ENCODE results near the gene PPP6R3.
A peak's percentile ranks its signal among the peaks of the same experiment; 100 is the strongest.
"Not testable (repeated sequence)": the region's sequence is repeated elsewhere in the genome, so short reads cannot be mapped to it uniquely, and the experiment has no call there.

The PPP6R3 gene

DNA sequence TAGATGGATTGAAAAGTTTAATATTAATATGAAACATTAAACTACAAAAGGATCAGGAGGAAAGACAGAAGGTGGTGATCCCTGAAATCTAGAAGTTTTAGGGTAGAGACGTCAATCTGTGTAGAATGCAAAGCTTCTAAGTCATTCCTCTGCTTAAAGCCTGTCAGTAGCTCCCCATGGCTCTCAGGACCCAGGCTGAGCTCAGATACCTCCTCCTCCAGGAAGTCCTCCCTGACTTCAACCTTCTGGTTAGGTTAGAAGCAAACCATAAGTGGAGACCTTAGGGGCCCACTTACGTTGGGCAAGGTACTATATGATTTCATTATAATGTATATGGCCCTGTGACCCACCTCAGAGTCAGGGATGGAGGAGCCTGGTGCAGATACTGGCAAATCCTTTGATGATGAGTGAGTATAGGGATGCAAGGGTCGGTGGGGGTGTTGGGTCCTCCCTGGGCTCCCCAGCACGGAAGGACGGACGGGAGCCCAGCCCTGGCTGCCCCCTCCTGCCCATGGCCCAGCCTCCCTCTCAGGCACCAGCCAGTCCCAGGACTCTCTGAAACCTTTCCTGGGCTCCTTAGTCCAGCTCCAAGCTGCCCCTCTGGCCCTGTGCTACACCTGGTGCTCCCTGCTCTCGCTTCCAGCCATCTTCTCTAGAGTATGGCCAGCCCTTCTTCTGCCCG is 3.2 kb upstream of the PPP6R3 start:
- H3K27ac Mint-ChIP-seq = no peak overlapping the region
- DNase-seq (no peak), ATAC-seq (replicated peaks) (no peak)
- peaks cover 5 to 10% of the 10 kb centered on the region in 2 donors for H3K4me1 Mint-ChIP-seq
- H3K9me3 Mint-ChIP-seq = no peaks in the 10 kb centered on the region
- H3K27me3 Mint-ChIP-seq = no peaks in the 10 kb centered on the region
- H3K4me3 Mint-ChIP-seq = no peak overlapping the region
- H3K36me3 Mint-ChIP-seq = peaks cover 0 to 3% of the 10 kb centered on the region in 2 donors

DNA sequence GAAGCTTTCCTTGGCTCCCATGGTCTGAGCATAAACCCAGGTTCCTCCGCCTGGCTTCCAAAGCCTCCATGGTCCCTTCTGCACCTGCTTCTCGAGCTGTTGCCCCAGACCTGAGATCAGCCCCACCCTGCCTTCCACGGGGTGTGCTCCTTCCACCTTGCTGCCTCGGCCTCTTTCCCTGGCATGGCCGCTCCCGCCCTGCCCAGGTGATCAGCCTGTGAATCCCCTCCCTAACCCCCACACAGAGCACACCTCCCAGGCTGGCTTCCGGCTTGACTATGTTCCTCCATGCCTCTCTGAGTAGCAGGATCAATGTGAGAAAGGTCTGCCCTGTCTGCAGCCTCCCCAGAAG is 2.7 kb upstream of the PPP6R3 start:
- Mint-ChIP-seq H3K4me1 (peaks cover 10 to 15% of the 10 kb centered on the region in 2 donors), H3K9me3 (no peaks in the 10 kb centered on the region), H3K27ac (peak overlapping the region; percentile 6), H3K4me3 (no peak overlapping the region), H3K27me3 (no peaks in the 10 kb centered on the region), H3K36me3 (peaks cover 4 to 6% of the 10 kb centered on the region in 2 donors)
- DNase-seq (no peak), ATAC-seq (replicated peaks) (no peak)

DNA sequence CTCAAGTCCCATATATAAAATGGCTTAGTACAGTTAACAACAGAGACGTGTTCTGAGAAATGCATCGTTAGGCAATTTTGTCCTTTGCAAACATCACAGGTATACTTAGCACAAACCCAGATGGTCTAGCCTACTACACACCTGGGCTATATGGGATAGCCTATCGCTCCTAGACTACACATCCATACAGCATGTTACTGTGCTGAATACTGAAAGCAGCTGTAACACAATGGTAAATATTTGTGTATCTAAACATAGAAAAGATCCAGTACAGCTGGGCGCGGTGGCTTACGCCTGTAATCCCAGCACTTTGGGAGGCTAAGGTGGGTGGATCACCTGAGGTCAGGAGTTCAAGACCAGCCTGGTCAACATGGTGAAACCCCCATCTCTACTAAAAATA is 2.2 kb upstream of the PPP6R3 start:
- not testable (repeated sequence) for ATAC-seq (replicated peaks); H3K9me3 Mint-ChIP-seq; DNase-seq; H3K36me3 Mint-ChIP-seq; H3K27ac Mint-ChIP-seq; H3K27me3 Mint-ChIP-seq; H3K4me3 Mint-ChIP-seq
- H3K4me1 Mint-ChIP-seq = peaks cover 11 to 18% of the 10 kb centered on the region in 2 donors

DNA sequence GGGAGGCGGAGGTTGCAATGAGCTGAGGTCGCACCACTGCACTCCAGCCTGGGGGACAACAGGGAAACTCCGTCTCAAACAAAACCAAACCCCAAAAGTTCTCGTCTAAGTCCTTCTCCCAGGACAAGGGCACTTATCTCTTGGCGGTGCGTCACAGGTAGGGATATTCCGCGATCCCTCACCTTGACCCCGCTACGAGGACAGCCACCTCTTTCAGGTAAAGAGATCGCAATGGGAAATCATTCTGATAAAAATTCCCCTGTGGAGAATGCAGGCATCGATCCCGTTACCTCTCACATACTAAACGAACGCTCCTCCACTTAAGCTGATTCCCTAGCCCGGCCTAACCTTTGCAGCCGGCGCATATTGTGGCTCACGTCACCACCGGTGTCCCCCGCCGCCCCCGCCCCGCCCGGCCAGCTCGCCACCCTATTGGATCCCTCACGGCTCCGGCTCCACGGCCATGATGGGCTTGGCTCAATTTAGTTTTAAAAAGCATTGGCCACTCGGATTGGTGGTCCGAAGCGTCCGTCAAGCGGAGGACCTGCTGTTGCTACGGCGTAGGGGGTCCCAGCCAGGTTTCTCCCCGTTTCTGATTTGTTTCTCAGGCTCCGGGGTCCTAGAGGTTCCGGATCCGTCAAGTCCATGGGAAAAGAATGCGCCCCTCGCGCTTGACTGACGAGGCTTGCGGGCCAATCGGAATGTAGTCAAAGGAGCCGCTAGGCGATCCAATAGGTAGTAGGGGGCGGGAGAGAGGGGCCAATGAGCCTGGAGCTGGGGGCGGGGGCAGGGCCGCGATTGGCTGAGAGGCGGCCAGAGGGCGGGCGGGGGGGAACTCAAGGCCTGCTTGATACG is 439 bp upstream of the PPP6R3 start:
- no peaks in the 10 kb centered on the region for H3K9me3 Mint-ChIP-seq
- peaks cover 17 to 36% of the 10 kb centered on the region in 2 donors for H3K4me1 Mint-ChIP-seq
- no peaks in the 10 kb centered on the region for H3K27me3 Mint-ChIP-seq
- peaks cover 8 to 10% of the 10 kb centered on the region in 2 donors for H3K36me3 Mint-ChIP-seq
- peak overlapping the region; percentile 91 to 93 for H3K4me3 Mint-ChIP-seq
- ATAC-seq (replicated peaks) (peak; percentile 87 to 94), DNase-seq (peak; percentile 92)
- peak overlapping the region; percentile 99 for H3K27ac Mint-ChIP-seq

DNA sequence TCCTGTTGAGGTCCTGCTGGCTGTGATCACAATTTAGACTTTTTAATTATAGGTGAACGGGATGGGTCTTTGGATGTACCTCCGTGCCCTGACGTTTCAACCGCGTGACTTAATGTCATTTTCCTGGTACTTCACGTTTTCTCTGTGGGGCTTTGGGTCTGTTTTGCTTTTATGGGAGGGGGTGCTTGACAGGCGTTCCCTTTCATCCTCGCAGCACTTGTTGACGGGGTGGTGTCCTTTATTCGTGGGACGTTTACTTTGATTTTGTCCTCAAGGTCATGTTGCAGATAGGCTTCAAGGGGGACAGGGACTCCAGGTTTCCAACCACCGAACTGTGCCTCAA is 994 bp downstream of the PPP6R3 start:
- no peak for DNase-seq

DNA sequence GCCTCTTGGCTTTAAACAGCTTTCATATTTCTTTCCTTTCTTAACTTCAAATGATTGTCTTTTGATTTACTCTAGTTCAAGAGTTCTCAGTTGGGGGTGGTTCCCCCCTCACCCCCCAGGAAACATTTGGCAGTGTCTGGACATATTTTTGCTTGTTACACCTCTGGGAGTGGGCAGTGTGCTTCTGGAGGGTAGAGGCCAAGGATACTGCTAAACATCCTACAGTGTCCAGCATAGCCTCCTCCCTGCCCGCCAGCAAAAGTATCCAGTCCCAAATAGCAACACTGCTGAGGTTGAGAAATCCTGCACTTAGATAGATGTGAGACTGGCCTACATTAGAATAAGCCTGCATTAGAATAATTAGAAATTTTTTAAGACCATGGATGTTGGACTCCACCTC is 3.2 kb downstream of the PPP6R3 start:
- DNase-seq (no peak), ATAC-seq (replicated peaks) (no peak)
- peak overlapping the region; percentile 39 to 62 for H3K4me3 Mint-ChIP-seq
- no peaks in the 10 kb centered on the region for H3K9me3 Mint-ChIP-seq
- H3K27me3 Mint-ChIP-seq = no peaks in the 10 kb centered on the region
- H3K4me1 Mint-ChIP-seq = peaks cover 42 to 68% of the 10 kb centered on the region in 2 donors
- H3K27ac Mint-ChIP-seq = peak overlapping the region; percentile 37
- H3K36me3 Mint-ChIP-seq = peaks cover 20 to 23% of the 10 kb centered on the region in 2 donors

More for the DNA sequence above, 994 bp downstream of the PPP6R3 start:
- Mint-ChIP-seq H3K4me1 (peaks cover 26 to 47% of the 10 kb centered on the region in 2 donors), H3K36me3 (peaks cover 11 to 18% of the 10 kb centered on the region in 2 donors), H3K9me3 (no peaks in the 10 kb centered on the region), H3K4me3 (peak overlapping the region; percentile 91 to 94), H3K27ac (peak overlapping the region; percentile 90), H3K27me3 (no peaks in the 10 kb centered on the region)
- ATAC-seq (replicated peaks) = no peak

DNA sequence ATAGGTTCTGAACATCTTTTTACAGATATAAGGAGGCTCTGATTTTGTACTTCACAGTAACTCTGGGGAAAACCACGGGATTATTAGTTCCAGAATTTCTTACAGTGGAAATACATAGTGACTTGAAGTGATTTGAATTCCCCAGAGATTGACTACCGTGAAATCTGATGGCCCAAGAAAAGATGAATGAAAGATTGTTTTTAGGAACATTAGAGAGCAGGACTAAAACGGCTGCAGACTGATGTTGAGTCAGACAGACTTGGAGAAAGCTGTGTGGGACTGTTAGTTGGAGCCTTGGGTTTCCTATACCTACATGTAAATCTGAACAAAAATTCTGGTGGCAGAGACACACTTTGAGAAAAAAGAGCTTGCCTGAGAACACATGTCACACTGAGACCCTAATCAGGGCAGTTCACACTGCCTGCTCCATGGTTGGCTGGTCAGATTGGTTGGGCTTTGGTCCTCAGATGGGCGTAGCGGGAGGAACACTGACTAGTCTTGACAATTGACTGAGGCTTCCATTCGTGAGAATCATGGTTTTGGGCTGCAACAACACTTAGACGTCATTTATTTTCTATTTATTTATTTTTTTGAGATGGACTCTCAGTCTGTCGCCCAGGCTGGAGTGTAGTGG is 6.8 kb downstream of the PPP6R3 start:
- H3K9me3 Mint-ChIP-seq = no peaks in the 10 kb centered on the region
- H3K4me1 Mint-ChIP-seq = peaks cover 68 to 95% of the 10 kb centered on the region in 2 donors
- peaks cover 31 to 42% of the 10 kb centered on the region in 2 donors for H3K36me3 Mint-ChIP-seq
- ATAC-seq (replicated peaks) = no peak
- DNase-seq = no peak
- H3K27ac Mint-ChIP-seq = peak overlapping the region; percentile 49
- H3K27me3 Mint-ChIP-seq = no peaks in the 10 kb centered on the region
- H3K4me3 Mint-ChIP-seq = no peak overlapping the region

DNA sequence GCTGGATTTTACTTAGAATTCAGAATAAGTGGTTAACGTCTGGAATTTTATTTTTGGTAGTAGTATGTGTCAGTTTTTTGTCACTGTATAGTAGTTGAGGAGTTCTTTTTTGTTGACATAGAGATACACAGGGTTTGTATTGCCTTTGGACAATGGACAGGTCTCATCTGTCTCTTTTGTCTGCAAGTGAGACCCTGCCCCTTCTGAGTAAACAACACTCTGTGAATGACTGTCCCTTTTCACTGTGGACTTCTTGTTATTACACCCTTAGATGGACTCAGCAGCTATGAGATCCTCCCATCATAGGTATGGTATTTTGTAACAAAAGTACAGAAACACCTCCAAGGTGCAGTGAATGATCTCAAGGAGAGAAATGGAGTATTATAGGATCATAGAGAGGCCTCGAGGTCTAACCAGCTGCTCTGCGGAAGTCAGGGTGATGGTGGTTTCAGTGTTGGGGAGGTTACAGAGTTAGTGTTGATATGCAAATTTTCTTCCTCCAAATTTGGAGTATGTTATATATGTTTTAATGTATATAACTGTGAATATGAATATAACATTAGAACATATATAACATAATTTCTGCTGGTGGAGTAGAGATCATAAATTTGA is 7.8 kb downstream of the PPP6R3 start:
- peaks cover 28 to 39% of the 10 kb centered on the region in 2 donors for H3K36me3 Mint-ChIP-seq
- H3K4me1 Mint-ChIP-seq = peaks cover 66 to 96% of the 10 kb centered on the region in 2 donors
- H3K9me3 Mint-ChIP-seq = no peaks in the 10 kb centered on the region
- H3K27ac Mint-ChIP-seq = peak overlapping the region; percentile 72
- peak overlapping the region in 1 of 2 donors; percentile 7 for H3K4me3 Mint-ChIP-seq
- no peaks in the 10 kb centered on the region for H3K27me3 Mint-ChIP-seq
- ATAC-seq (replicated peaks) = peak; percentile 28 to 42
- no peak for DNase-seq

DNA sequence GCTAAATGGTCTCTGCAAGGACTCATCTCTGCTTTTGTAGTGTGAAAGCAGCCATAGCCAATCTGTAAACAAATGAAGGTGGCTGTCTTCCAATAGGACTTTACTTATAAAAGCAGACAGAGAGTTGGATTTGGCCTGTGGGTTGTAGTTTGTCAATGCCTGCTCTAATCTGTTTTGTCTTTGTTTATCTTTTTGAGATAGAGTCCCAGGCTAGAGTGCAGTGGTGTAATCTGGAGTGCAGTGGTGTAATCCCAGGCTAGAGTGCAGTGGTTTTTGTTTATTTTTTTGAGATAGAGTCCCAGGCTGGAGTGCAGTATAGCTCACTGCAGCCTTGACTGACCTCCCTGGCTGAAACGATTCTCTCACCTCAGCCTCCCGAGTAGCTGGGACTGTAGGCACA is 8.6 kb downstream of the PPP6R3 start:
- no peak for ATAC-seq (replicated peaks)

DNA sequence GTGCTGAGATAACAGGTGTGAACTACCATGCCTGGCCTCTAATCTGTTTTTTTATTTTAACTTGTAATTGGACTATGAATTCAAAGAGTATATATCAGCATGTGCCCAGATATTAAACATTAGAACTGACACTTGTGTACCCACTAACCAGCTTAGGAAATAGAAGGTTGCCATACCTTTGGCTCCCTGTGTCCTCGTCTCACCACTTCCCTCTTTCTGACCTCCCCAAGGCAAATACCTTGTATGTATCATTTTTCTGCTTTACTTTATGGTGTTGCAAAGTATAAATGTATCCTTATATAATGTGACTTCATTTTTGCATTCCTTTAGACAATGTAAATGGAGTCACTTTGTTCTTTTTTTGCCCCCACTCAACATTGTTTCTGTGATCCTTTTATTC is 9.1 kb downstream of the PPP6R3 start:
- Mint-ChIP-seq H3K27ac (peak overlapping the region; percentile 20), H3K9me3 (no peaks in the 10 kb centered on the region), H3K4me3 (no peak overlapping the region), H3K36me3 (peaks cover 26 to 40% of the 10 kb centered on the region in 2 donors), H3K27me3 (no peaks in the 10 kb centered on the region), H3K4me1 (peaks cover 67 to 90% of the 10 kb centered on the region in 2 donors)
- ATAC-seq (replicated peaks) = no peak
- no peak for DNase-seq

More for the DNA sequence above, 8.6 kb downstream of the PPP6R3 start:
- Mint-ChIP-seq H3K36me3 (peaks cover 26 to 40% of the 10 kb centered on the region in 2 donors), H3K9me3 (no peaks in the 10 kb centered on the region), H3K4me1 (peaks cover 67 to 95% of the 10 kb centered on the region in 2 donors), H3K27ac (no peak overlapping the region), H3K4me3 (no peak overlapping the region), H3K27me3 (no peaks in the 10 kb centered on the region)
- no peak for DNase-seq

DNA sequence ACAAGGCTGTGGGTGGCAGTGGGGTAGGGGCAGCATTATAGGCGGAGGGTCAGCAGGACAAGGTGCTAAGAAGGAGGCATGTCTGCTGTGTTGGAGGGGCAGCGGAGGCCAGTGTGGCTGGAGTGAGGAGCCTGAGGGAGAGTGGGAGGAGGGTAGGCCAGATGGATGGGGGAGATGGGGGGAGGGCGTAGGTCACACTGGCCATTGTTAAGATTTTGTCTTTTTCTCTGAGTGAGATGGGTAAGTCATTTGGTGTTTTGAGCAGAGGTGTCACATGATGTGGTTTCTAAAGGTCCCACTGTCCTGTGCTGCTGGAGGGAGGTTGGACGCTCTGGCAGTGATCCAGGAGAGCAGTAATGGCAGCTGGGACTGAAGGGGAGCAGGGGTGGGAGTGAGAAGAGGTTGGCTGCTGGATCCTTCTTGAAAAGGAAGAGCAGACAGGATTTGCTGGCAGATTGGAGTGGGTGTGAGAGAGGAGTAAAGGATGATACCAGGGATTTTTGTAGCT is 9.8 kb downstream of the PPP6R3 start:
- DNase-seq (no peak), ATAC-seq (replicated peaks) (peak in 1 of 2 donors; percentile 29)
- peaks cover 28 to 45% of the 10 kb centered on the region in 2 donors for H3K36me3 Mint-ChIP-seq
- H3K27me3 Mint-ChIP-seq = no peaks in the 10 kb centered on the region
- peak overlapping the region; percentile 65 for H3K27ac Mint-ChIP-seq
- H3K9me3 Mint-ChIP-seq = peaks cover 0 to 2% of the 10 kb centered on the region in 2 donors
- peak overlapping the region; percentile 41 to 49 for H3K4me3 Mint-ChIP-seq
- H3K4me1 Mint-ChIP-seq = peaks cover 66 to 87% of the 10 kb centered on the region in 2 donors

DNA sequence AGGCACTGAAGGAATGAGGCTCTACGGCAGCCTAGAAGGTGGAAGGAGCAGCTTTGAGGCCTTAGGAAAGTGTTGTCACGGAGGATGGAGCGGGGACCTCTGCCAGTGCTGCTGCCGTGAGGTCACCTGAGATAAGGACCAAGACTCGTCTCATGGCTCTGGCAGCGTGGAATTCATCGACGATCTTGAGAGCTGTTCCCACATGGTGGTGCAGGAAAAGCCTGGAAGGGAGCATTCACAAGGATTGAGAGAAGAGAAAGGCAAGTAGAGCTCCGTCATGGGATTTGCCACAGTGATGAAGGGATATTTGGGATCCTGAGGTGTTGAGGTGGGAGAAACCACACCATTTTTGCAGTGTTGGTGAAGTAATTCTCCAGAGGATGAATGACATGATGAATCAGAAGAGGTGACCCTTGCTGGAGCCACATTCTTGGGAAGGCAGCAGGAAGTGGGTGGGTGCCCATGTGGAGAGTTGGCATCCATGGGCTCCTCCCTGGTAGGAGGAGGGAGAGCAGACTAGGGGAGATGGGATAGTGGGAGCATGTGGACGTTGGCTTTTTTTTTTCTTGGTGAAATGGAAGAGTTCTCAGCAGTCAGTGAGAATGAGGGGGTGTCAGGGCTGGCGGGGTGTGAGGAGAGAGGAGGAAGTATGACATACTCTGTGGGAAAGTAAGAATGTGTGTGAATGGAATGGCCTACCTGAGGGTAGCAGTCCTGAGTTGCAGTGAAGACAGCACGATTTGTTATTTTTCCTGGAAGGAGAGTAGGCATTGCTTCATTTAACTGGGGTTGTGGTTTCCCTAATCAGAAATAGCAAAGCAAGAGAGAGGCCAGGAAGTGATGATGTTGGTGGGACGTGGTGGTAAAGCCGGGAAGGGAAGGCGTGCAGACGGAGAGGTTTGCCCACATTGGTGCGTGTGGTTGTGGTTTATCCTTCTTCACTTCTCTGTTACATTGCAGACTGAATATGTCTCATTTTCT is 11.1 kb downstream of the PPP6R3 start:
- Mint-ChIP-seq H3K27me3 (no peaks in the 10 kb centered on the region), H3K9me3 (peaks cover 0 to 2% of the 10 kb centered on the region in 2 donors), H3K4me3 (peak overlapping the region; percentile 49 to 67), H3K4me1 (peaks cover 58 to 77% of the 10 kb centered on the region in 2 donors), H3K27ac (peak overlapping the region; percentile 60), H3K36me3 (peaks cover 26 to 48% of the 10 kb centered on the region in 2 donors)
- ATAC-seq (replicated peaks) (peak; percentile 76 to 77), DNase-seq (no peak)

DNA sequence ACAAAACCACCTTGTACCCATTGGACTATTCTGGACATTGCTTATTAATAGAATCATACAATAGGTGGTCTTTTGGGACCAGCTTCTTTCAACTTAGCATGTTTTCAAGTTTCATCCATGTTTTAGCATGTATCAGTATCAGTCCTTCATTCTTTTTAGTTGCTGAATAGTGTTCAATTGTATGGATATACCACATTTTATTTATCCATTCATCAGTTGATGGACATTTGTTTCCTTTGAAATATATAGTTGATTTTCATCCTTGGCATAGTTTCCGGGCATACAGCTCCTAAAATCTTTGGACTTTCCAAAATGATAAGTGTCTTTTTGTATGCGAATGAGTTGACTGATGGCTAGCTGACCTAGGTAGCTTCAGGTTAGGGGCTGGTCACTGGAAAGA is 12.2 kb downstream of the PPP6R3 start:
- DNase-seq = no peak
- no peak for ATAC-seq (replicated peaks)
- Mint-ChIP-seq H3K4me3 (no peak overlapping the region), H3K27me3 (no peaks in the 10 kb centered on the region), H3K36me3 (peaks cover 28 to 49% of the 10 kb centered on the region in 2 donors), H3K4me1 (peaks cover 54 to 67% of the 10 kb centered on the region in 2 donors), H3K9me3 (peaks cover 0 to 2% of the 10 kb centered on the region in 2 donors), H3K27ac (no peak overlapping the region)

Measured in stimulated activated naive B cell treated with anti-CD40 and anti-IgM and Interleukin-4, amounts not matched to agents 10 μg/mL and 1 μg/mL and 100 μg/mL, for 72 hours (primary cell).